MM.1S (cell line): ENCODE data around the gene SUMO2.

ENCODE experiments used
- DNase-seq: peaks from one replicate; pipeline ENCODE4 v3.0.0-alpha.2; 2015
- H2AFZ ChIP-seq: fragments of 300-600 bp; sonication (generic); 2 replicates; pipeline ENCODE4 v1.6.0; 2016; ENCODE audit warnings: antibody characterized with exemption, low read length
- H3F3A ChIP-seq: fragments of 300-600 bp; sonication (generic); 2 replicates; pipeline ENCODE4 v1.6.1; 2016; ENCODE audit warnings: mild to moderate bottlenecking, antibody characterized with exemption, low read length, moderate library complexity, mixed read lengths; ENCODE audit not compliant: insufficient read depth
- H3K27ac ChIP-seq: fragments of 300-600 bp; sonication (generic); 2 replicates; pipeline ENCODE4 v1.5.1; 2016; ENCODE audit warnings: mild to moderate bottlenecking, low read length
- H3K27me3 ChIP-seq: fragments of 300-600 bp; sonication (generic); replicated peaks from 2 replicates; pipeline ENCODE4 v1.6.0; 2016; ENCODE audit warnings: low read length; ENCODE audit not compliant: insufficient read depth
- H3K36me3 ChIP-seq: fragments of 300-600 bp; sonication (generic); replicated peaks from 2 replicates; pipeline ENCODE4 v1.6.1; 2016; ENCODE audit warnings: mild to moderate bottlenecking, low read length, mixed read lengths; ENCODE audit not compliant: insufficient read depth
- H3K4me1 ChIP-seq: fragments of 300-600 bp; sonication (generic); 2 replicates; pipeline ENCODE4 v1.6.1; 2016; ENCODE audit warnings: low read length, mixed read lengths
- H3K4me2 ChIP-seq: fragments of 300-600 bp; sonication (generic); 2 replicates; pipeline ENCODE4 v1.6.0; 2016; ENCODE audit warnings: low read depth, low read length
- H3K4me3 ChIP-seq: fragments of 300-600 bp; sonication (generic); 2 replicates; pipeline ENCODE4 v1.5.1; 2016; ENCODE audit warnings: low read length, mixed read lengths
- H3K79me2 ChIP-seq: fragments of 300-600 bp; sonication (generic); 2 replicates; pipeline ENCODE4 v1.6.1; 2016; ENCODE audit warnings: mixed run types, low read length, mixed read lengths
- H3K9ac ChIP-seq: fragments of 300-600 bp; sonication (generic); 2 replicates; pipeline ENCODE4 v1.6.1; 2016; ENCODE audit warnings: low read length, mixed read lengths
- H3K9me2 ChIP-seq: fragments of 300-600 bp; sonication (generic); replicated peaks from 2 replicates; pipeline ENCODE4 v1.6.1; 2016; ENCODE audit warnings: mild to moderate bottlenecking, low read length, mixed read lengths; ENCODE audit not compliant: insufficient read depth
- H3K9me3 ChIP-seq: fragments of 300-600 bp; sonication (generic); replicated peaks from 2 replicates; pipeline ENCODE4 v1.6.1; 2016; ENCODE audit warnings: mild to moderate bottlenecking, low read length, mixed read lengths; ENCODE audit not compliant: insufficient read depth
- H4K20me1 ChIP-seq: fragments of 300-600 bp; sonication (generic); 2 replicates; pipeline ENCODE4 v1.6.1; 2016; ENCODE audit warnings: mild to moderate bottlenecking, low read length, moderate library complexity, mixed read lengths; ENCODE audit not compliant: insufficient read depth
- CTCF ChIP-seq: fragments of 300-600 bp; sonication (generic); IDR thresholded peaks from 2 replicates; pipeline ENCODE4 v1.5.1; 2016; ENCODE audit warnings: antibody characterized with exemption, low read length, mixed read lengths
- EZH2 ChIP-seq: fragments of 300-600 bp; sonication (generic); optimal IDR thresholded peaks from 2 replicates; pipeline ENCODE3; 2017; ENCODE audit warnings: low read depth, mild to moderate bottlenecking, antibody characterized with exemption, low read length, mixed read lengths
- EZH2phosphoT487 ChIP-seq: fragments of 300-600 bp; sonication (generic); IDR thresholded peaks from 2 replicates; pipeline ENCODE4 v1.6.1; 2018; ENCODE audit warnings: antibody characterized with exemption, low read length

SUMO2 gene

GRCh38 chr17:75181110-75181509 lies 1.6 kb downstream of the SUMO2 start:
- peaks cover 6% of the 10 kb centered on the region; the same call in 1 of the 2 replicates for H4K20me1 ChIP-seq
- peak overlapping the region; percentile 85 for H3K4me3 ChIP-seq
- H3K27me3 ChIP-seq = no peaks in the 10 kb centered on the region
- H3K79me2 ChIP-seq = peaks cover 62% of the 10 kb centered on the region
- H3K27ac ChIP-seq = no peak overlapping the region; the same call in 1 of the 2 replicates
- DNase-seq = no peak
- peaks cover 8% of the 10 kb centered on the region; the same call in 1 of the 2 replicates for H3K4me1 ChIP-seq
- peaks cover 15% of the 10 kb centered on the region; the same call in 1 of the 2 replicates for H3F3A ChIP-seq
- TF ChIP-seq EZH2 (no peak), CTCF (no peak), EZH2phosphoT487 (no peak)
- H3K4me2 ChIP-seq = peak overlapping the region; percentile 92
- no peaks in the 10 kb centered on the region for H3K9me3 ChIP-seq
- peak overlapping the region; percentile 86 for H3K9ac ChIP-seq
- peaks cover 11% of the 10 kb centered on the region for H3K36me3 ChIP-seq
- H2AFZ ChIP-seq = no peak overlapping the region
- H3K9me2 ChIP-seq = no peaks in the 10 kb centered on the region

- Histone ChIP-seq H4K20me1 (peaks cover 6% of the 10 kb centered on the region; the same call in 1 of the 2 replicates), H3K27me3 (no peaks in the 10 kb centered on the region), H3F3A (peaks cover 28% of the 10 kb centered on the region), H3K9ac (no peak overlapping the region), H3K9me2 (no peaks in the 10 kb centered on the region), H3K4me2 (no peak overlapping the region), H3K9me3 (no peaks in the 10 kb centered on the region), H3K4me3 (no peak overlapping the region), H3K36me3 (peaks cover 18% of the 10 kb centered on the region), H3K27ac (no peak overlapping the region), H3K4me1 (peaks cover 6% of the 10 kb centered on the region; the same call in 1 of the 2 replicates), H2AFZ (no peak overlapping the region), H3K79me2 (peaks cover 88% of the 10 kb centered on the region)
- no peak for DNase-seq
- TF ChIP-seq CTCF = no peak
- no peak for TF ChIP-seq EZH2
- TF ChIP-seq EZH2phosphoT487 = no peak
Observed at GRCh38 chr17:75178453-75178852, 4.3 kb downstream of the SUMO2 start.

GRCh38 chr17:75176625-75177024 lies 6.1 kb downstream of the SUMO2 start:
- peaks cover 7% of the 10 kb centered on the region; the same call in 1 of the 2 replicates for H4K20me1 ChIP-seq
- H3K9me3 ChIP-seq = no peaks in the 10 kb centered on the region
- H3K4me3 ChIP-seq = no peak overlapping the region
- no peak for TF ChIP-seq EZH2phosphoT487
- TF ChIP-seq EZH2 = no peak
- no peak for TF ChIP-seq CTCF
- 0 out of 2 replicates have a peak, but pooled peaks cover 2% of the 10 kb centered on the region for H3K4me1 ChIP-seq
- no peaks in the 10 kb centered on the region for H3K27me3 ChIP-seq
- H3F3A ChIP-seq = peaks cover 20% of the 10 kb centered on the region
- peaks cover 97% of the 10 kb centered on the region for H3K79me2 ChIP-seq
- no peak overlapping the region for H3K27ac ChIP-seq
- H3K4me2 ChIP-seq = no peak overlapping the region
- H2AFZ ChIP-seq = no peak overlapping the region
- DNase-seq = no peak
- peaks cover 18% of the 10 kb centered on the region for H3K36me3 ChIP-seq
- H3K9me2 ChIP-seq = no peaks in the 10 kb centered on the region
- H3K9ac ChIP-seq = no peak overlapping the region
